KOPT-K1 (cell line): ENCODE data around the gene SMO.
"Not testable (repeated sequence)": the region's sequence is repeated elsewhere in the genome, so short reads cannot be mapped to it uniquely, and the experiment has no call there.

ENCODE experiments used
- H3K27ac ChIP-seq: fragments of 200-600 bp; sonication (generic); 2 replicates; pipeline ENCODE4 v1.5.1; 2016; ENCODE audit warnings: antibody characterized with exemption, mild to moderate bottlenecking, low read depth, low read length; ENCODE audit not compliant: poor library complexity, severe bottlenecking
- H3K36me3 ChIP-seq: fragments of 200-600 bp; sonication (generic); 2 replicates; pipeline ENCODE4 v1.5.1; 2017; ENCODE audit warnings: antibody characterized with exemption, mild to moderate bottlenecking, low read length, moderate library complexity; ENCODE audit not compliant: insufficient read depth
- H3K9me3 ChIP-seq: fragments of 200-600 bp; sonication (generic); 2 replicates; pipeline ENCODE4 v1.5.1; 2017; ENCODE audit warnings: antibody characterized with exemption, low read length, mild to moderate bottlenecking; ENCODE audit not compliant: insufficient read depth, poor library complexity, severe bottlenecking

Gene SMO

DNA sequence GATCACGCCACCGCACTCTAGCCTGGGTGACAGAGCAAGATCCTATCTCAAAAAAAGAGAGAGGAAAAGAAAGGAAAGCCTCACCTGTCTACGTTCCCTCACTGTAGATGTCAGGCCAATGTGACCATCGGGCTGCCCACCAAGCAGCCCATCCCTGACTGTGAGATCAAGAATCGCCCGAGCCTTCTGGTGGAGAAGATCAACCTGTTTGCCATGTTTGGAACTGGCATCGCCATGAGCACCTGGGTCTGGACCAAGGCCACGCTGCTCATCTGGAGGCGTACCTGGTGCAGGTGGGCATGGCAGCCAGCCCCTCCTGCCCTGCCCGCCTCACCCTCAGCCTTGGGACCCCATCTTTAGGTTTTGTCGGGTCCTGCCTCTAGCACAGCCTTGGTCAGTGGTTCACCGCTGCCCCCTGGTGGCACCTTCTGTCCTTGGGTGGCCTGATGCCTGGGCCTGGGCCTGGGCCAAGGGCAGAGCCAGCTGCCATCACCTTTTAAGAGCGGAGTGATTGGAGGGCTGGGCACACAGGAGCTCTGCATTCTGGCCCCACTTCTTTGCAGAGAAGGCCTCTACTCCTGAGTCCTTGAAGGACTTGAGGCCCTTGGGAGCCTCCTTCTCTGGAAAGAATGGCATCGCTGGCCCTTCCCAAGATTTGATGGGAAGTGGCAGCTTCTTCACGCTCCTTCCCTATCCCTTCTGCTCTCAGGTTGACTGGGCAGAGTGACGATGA lies 22.0 kb downstream of the SMO start:
- H3K9me3 ChIP-seq = no peaks in the 10 kb centered on the region
- H3K36me3 ChIP-seq = peaks cover 29% of the 10 kb centered on the region; the same call in 1 of the 2 replicates
- no peak overlapping the region for H3K27ac ChIP-seq

DNA sequence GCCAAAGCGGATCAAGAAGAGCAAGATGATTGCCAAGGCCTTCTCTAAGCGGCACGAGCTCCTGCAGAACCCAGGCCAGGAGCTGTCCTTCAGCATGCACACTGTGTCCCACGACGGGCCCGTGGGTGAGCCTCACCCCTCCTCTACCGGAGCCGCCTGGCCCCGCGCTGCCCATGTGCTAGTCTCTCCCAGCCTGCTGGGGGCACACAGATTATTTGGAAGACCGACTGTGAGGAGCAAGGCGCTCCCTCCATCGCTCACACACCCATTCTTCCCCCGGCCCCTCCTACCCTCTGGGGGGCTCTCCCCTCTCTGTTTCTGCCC lies 22.5 kb downstream of the SMO start:
- Histone ChIP-seq H3K36me3 (peaks cover 24% of the 10 kb centered on the region; the same call in 1 of the 2 replicates), H3K9me3 (no peaks in the 10 kb centered on the region), H3K27ac (no peak overlapping the region)

DNA sequence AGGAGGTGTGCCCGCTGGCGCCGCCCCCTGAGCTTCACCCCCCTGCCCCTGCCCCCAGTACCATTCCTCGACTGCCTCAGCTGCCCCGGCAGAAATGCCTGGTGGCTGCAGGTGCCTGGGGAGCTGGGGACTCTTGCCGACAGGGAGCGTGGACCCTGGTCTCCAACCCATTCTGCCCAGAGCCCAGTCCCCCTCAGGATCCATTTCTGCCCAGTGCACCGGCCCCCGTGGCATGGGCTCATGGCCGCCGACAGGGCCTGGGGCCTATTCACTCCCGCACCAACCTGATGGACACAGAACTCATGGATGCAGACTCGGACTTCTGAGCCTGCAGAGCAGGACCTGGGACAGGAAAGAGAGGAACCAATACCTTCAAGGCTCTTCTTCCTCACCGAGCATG lies 23.7 kb downstream of the SMO start:
- peaks cover 16% of the 10 kb centered on the region; the same call in 1 of the 2 replicates for H3K36me3 ChIP-seq

DNA sequence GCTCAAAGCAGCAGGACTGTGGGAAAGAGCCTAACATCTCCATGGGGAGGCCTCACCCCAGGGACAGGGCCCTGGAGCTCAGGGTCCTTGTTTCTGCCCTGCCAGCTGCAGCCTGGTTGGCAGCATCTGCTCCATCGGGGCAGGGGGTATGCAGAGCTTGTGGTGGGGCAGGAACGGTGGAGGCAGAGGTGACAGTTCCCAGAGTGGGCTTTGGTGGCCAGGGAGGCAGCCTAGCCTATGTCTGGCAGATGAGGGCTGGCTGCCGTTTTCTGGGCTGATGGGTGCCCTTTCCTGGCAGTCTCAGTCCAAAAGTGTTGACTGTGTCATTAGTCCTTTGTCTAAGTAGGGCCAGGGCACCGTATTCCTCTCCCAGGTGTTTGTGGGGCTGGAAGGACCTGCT lies 24.2 kb downstream of the SMO start:
- Histone ChIP-seq H3K36me3 (peaks cover 16% of the 10 kb centered on the region; the same call in 1 of the 2 replicates), H3K27ac (no peak overlapping the region), H3K9me3 (peaks cover 6% of the 10 kb centered on the region)

More for the DNA sequence above, 23.7 kb downstream of the SMO start:
- H3K9me3 ChIP-seq = peaks cover 6% of the 10 kb centered on the region
- no peak overlapping the region for H3K27ac ChIP-seq

DNA sequence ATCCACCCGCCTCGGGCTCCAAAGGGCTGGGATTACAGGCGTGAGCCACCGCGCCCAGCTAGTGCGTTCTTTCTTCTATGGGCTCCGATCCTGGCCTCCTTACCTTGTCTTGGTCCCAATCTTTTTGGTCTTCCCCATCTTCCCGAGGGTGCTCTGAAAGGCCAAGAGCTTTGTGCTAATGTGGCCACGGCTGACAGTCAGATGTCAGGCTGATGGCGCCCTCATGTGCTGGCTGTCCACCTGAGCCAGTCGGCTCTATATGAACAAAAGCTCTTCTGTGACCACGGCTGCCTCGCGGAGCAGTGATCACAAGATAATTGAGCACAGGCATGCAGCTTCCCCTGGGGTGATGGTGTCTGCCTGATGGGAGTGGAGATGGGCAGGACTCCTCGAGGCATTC lies 25.4 kb downstream of the SMO start:
- H3K36me3 ChIP-seq = peaks cover 15% of the 10 kb centered on the region; the same call in 1 of the 2 replicates
- peaks cover 6% of the 10 kb centered on the region for H3K9me3 ChIP-seq

DNA sequence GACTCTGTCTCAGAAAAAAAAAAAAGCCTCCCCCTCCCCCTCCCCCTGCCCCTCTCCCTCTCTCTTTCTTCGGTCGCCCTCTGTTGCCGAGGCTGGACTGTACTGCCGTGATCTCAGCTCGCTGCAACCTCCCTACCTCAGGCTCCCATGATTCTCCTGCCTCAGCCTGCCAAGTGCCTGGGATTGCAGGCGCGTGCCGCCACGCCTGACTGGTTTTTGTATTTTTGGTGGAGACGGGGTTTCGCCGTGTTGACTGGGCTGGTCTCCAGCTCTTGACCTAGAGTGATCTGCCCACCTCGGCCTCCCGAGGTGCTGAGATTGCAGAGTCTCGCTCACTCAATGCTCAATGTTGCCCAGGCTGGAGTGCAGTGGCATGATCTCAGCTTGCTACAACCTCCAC lies 27.3 kb downstream of the SMO start:
- H3K36me3 ChIP-seq, H3K9me3 ChIP-seq, H3K27ac ChIP-seq: not testable (repeated sequence)

More for the DNA sequence above, 25.4 kb downstream of the SMO start:
- no peak overlapping the region for H3K27ac ChIP-seq

DNA sequence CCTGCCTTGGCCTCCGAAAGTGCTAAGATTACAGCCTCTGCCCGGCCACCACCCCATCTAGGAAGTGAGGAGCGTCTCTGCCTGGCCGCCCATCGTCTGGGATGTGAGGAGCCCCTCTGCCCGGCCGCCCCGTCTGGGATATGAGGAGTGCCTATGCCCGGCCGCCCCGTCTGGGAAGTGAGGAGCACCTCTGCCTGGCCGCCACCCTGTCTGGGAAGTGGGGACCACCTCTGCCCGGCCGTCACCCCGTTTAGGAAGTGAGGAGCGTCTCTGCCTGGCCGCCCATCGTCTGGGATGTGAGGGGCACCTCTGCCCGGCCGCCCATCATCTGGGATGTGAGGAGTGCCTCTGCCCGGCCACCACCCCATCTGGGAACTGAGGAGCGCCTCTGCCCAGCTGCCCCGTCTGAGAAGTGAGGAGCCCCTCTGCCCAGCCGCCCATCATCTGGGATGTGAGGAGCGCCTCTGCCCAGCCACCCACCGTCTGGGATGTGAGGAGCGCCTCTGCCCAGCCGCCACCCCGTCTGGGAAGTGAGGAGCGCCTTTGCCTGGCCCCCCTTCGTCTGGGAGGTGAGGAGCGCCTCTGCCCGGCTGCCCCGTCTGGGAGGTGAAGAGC lies 27.8 kb downstream of the SMO start:
- H3K9me3 ChIP-seq, H3K36me3 ChIP-seq, H3K27ac ChIP-seq: not testable (repeated sequence)

DNA sequence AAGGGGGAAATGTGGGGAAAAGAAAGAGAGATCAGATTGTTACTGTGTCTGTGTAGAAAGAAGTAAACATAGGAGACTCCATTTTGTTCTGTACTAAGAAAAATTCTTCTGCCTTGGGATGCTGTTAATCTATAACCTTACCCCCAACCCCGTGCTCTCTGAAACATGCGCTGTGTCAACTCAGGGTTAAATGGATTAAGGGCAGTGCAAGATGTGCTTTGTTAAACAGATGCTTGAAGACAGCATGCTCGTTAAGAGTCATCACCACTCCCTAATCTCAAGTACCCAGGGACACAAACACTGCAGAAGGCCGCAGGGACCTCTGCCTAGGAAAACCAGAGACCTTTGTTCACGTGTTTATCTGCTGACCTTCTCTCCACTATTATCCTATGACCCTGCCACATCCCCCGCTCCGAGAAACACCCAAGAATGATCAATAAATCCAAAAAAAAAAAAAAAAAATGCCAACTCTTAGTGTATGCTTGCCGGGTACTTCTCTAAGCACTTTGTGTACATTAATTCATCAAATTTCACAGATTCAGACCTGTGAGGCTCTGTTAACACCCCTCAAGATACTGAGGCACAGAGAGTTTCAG lies 28.5 kb downstream of the SMO start:
- H3K36me3 ChIP-seq, H3K9me3 ChIP-seq, H3K27ac ChIP-seq: not testable (repeated sequence)

DNA sequence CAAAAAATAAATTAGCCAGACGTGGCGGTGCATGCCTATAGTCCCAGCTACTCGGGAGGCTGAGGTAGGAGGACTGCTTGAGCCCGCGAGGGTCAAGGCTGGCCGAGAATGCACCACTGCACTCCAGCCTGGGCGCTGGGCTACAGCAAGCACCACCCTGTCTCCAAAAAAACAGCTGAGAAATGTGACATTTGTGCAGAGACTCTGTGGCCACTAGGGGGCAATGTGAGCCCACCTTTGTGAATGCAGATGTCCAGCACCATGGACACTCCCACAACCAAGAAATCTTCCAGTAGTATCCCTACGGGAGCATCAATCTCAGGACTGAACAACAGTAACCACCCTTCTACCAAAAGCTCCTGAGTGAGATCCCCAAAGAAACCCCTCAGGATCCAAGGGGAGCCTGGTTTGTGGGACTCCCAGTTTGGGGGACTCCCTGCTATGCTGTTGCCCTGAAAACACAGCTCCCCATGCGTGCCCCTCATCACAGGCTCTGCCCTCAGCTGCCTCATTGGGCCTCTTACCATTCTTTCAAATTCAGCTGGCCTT lies 30.2 kb downstream of the SMO start:
- peaks cover 6% of the 10 kb centered on the region for H3K9me3 ChIP-seq
- no peak overlapping the region for H3K27ac ChIP-seq
- no peaks in the 10 kb centered on the region for H3K36me3 ChIP-seq

DNA sequence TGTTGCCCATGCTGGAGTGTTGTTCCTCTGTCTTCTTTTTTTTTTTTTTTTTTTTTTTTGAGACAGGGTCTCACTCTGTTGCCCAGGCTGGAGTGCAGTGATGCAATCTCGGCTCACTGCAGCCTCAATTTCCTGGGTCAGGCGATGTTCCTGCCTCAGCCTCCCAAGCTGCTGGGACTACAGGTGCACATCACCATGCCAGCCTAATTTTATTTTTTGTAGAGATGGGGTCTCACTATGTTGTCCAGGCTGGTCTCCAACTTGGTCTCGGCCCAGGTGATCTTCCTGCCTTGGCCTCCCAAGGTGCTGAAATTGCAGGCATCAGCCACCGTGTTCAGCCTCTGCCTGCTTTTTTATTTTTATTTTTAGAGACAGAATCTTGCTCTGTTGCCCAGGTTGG lies 30.7 kb downstream of the SMO start:
- not testable (repeated sequence) for H3K27ac ChIP-seq, H3K36me3 ChIP-seq, H3K9me3 ChIP-seq

- Histone ChIP-seq H3K36me3 (no peaks in the 10 kb centered on the region), H3K9me3 (no peaks in the 10 kb centered on the region), H3K27ac (no peak overlapping the region)
Measured at GRCh38 chr7:129222064-129222463, 33.6 kb downstream of the SMO start.

DNA sequence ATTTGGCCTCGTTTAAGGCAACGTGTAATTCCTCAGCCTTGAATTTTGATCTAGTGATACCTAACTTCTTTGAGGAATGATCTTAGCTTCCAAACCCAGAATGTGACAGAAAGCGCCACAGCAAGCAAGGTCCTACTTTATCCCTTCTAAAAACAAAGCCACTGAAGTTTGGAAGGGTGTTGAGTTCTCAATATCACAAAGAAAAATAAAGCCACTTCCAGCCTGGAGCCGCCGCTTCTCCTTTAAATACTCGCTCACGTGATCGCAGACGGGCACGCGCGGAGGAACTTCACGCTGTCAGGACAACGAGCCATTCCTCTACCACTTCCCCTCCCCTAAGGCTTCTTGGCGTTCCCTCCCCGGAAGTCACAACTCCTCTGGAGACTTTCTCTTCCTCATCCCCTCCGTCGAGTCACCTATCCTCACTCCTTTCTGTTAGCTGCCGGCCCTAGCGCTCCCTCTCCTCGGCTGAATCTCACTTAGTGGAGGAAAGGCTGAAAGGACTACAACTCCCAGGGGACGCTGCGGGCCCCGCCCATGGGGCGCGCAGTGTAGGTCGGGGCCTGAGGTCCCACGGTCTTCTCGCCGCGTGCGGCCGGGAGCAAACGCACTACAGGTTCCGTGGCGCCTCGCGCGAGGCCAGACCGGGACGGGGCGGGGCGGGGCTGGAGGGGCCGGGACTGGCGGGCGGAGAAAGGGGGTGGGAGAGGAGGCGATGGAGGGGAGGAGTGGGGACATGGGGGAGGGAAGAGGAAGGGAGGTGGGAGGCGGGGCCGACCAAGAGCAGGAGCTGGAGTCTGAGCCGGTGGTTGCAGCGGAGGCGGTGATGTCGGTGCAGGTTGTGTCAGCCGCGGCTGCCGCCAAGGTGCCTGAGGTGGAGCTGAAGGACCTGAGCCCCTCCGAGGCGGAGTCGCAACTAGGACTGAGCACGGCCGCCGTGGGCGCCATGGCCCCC lies 36.1 kb downstream of the SMO start, which contains the start of gene AHCYL2:
Gene AHCYL2 (plus strand): TSS at position 780 of the 955 bp plus-strand sequence.
- Histone ChIP-seq H3K9me3 (no peaks in the 10 kb centered on the region), H3K27ac (peak within 1 kb of the TSS; percentile 63), H3K36me3 (no peaks in the 10 kb centered on the region)

GRCh38 chr7:129225206-129225930 lies 36.9 kb downstream of the SMO start:
- H3K27ac ChIP-seq = peak overlapping the region; percentile 63
- no peaks in the 10 kb centered on the region for H3K9me3 ChIP-seq
- H3K36me3 ChIP-seq = no peaks in the 10 kb centered on the region

GRCh38 chr7:129225931-129226572 lies 37.6 kb downstream of the SMO start:
- Histone ChIP-seq H3K27ac (peak overlapping the region; percentile 63), H3K9me3 (no peaks in the 10 kb centered on the region), H3K36me3 (no peaks in the 10 kb centered on the region)
